ENCODE data around the gene WDR45. TPM values are rescaled to one million over a fixed set of nuclear protein-coding genes. Genes with fewer than 3 reads are reported as not detected.

The WDR45 gene
- total RNA-seq, 4 donors from 2014 or later, result 68.1 to 77.9 (median 72.7) TPM

DNA sequence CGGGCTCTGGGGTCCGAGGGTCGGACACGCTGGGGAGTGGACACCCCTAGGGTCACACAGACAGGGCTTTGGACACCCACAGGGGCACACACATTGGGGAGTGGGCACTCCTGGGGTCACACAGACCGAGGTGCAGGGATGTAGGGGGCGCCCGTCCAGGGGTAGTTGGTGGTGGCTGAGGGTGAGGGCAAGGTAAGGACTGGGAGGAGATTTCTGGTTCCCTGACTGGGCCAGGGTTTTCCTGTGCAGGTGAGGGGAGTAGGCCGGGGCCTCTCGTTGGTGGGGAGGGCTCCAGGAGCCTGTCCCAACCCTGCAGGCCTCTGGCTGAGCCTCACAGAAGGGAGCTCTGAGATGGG, 21.9 kb upstream of the WDR45 start:
- Histone ChIP-seq H3K27me3 (no peaks in the 10 kb centered on the region), H3K36me3 (no peaks in the 10 kb centered on the region), H3K4me1 (peaks cover 0 to 7% (median 6%) of the 10 kb centered on the region in 4 donors), H3K27ac (replicated peaks in 1 of 4) (peak overlapping the region; percentile 58 to 89 (median 72)), H3K9me3 (no peaks in the 10 kb centered on the region), H3K4me3 (peak overlapping the region; percentile 56 to 71 (median 61))
- 40% methylated on average over 1 of the region's 9 CpGs for WGBS
- intact Hi-C loops (cut with DNase I), result no loop called here
- no peak for TF ChIP-seq EP300 (IDR thresholded peaks at IDR 0.05)
- no peak for TF ChIP-seq POLR2A (IDR thresholded peaks at IDR 0.05; ENCODE audit: low read depth)
- no peak for DNase-seq (ENCODE audit: extremely low spot score)

DNA sequence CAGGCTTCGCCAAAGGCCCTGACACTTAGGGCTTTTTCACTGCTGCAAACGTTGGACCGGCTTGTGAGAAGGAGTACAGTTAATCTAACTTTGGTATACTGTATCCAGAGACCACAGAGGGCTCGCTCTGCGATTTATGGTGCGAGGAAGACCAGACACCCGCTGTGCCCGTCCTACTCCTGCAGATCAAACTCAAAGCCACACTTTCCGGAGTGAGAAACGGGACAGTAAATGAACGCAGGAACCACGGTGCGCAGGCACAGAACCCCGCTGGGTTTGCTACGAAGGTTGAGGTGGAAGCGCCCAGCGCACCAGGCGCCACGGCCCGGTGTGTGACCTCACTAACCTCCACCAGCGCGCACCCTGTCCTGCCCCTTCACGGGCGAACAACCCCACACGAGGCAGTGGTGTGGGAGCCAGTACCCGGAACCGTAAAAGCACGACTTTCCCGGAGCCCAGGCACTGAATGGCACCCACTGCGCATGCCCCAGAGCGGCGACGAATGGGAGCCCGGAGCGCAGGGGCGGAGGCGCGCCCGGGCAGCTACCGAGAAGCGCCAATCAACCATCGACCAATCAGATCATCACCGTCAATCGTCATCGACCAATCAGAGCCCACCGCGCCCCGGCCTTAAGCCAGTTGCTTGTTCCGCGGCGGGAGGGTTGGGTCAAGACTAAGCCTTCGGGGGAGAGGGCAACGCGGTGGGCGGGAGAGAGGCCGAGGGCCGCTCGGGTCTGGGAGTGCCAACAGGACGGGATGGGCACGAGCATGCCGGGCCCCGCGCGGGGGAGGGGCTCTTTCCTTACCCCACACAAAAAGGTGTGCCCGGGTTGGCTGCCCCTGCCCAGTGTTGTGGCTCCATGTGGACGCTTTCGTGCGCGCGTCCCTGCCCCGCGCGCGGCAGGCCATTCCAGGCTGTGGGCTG, 21.3 kb upstream of the WDR45 start:
- Histone ChIP-seq H3K4me3 (peak overlapping the region; percentile 56 to 71 (median 61)), H3K4me1 (peaks cover 0 to 7% (median 6%) of the 10 kb centered on the region in 4 donors), H3K36me3 (no peaks in the 10 kb centered on the region), H3K27me3 (no peaks in the 10 kb centered on the region), H3K9me3 (no peaks in the 10 kb centered on the region), H3K27ac (replicated peaks in 1 of 4) (peak overlapping the region; percentile 58 to 89 (median 82))
- DNase-seq (ENCODE audit: extremely low spot score), result peak; percentile 95
- intact Hi-C loops (cut with DNase I), result no loop called here
- TF ChIP-seq POLR2A (IDR thresholded peaks at IDR 0.05; ENCODE audit: low read depth), result no peak
- peak; percentile 79 to 87 for TF ChIP-seq POLR2AphosphoS5 (IDR thresholded peaks at IDR 0.05)
- 55% methylated on average over 39 of the region's 74 CpGs for WGBS

DNA sequence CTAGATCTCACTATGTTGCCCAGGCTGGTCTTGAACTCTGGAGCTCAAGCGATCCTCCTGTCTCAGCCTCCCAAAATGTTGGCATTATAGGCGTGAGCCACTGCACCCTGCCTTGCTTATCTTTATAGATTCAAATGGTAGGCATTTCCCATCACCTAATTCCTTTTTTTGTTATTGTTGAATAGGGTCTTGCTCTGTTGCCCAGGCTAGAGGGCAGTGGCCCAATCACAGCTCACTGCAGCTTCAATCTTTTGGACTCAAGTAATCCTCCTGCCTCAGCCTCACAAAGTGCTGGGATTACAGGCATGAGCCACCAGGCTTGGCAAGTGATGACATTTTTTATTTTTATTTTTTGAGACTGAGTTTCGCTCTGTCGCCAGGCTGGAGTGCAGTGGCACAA, 16.7 kb upstream of the WDR45 start:
- TF ChIP-seq POLR2AphosphoS5 (IDR thresholded peaks at IDR 0.05) (no peak), POLR2A (IDR thresholded peaks at IDR 0.05; ENCODE audit: low read depth) (no peak), EP300 (IDR thresholded peaks at IDR 0.05) (no peak)
- TF ChIP-seq, protein P1, sequence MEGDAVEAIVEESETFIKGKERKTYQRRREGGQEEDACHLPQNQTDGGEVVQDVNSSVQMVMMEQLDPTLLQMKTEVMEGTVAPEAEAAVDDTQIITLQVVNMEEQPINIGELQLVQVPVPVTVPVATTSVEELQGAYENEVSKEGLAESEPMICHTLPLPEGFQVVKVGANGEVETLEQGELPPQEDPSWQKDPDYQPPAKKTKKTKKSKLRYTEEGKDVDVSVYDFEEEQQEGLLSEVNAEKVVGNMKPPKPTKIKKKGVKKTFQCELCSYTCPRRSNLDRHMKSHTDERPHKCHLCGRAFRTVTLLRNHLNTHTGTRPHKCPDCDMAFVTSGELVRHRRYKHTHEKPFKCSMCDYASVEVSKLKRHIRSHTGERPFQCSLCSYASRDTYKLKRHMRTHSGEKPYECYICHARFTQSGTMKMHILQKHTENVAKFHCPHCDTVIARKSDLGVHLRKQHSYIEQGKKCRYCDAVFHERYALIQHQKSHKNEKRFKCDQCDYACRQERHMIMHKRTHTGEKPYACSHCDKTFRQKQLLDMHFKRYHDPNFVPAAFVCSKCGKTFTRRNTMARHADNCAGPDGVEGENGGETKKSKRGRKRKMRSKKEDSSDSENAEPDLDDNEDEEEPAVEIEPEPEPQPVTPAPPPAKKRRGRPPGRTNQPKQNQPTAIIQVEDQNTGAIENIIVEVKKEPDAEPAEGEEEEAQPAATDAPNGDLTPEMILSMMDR (IDR thresholded peaks at IDR 0.05), result no peak
- H3K4me1 ChIP-seq, result peaks cover 0 to 7% (median 3%) of the 10 kb centered on the region in 4 donors
- H3K4me3 ChIP-seq, result no peak overlapping the region
- no peaks in the 10 kb centered on the region for H3K36me3 ChIP-seq
- 96% methylated on average over 4 of the region's 4 CpGs for whole genome bisulfite sequencing
- no peaks in the 10 kb centered on the region for H3K9me3 ChIP-seq
- H3K27ac ChIP-seq (replicated peaks in 1 of 4), result no peak overlapping the region
- no peaks in the 10 kb centered on the region for H3K27me3 ChIP-seq
- no peak for DNase-seq (ENCODE audit: extremely low spot score)
- intact Hi-C loops (cut with DNase I), result no loop called here

DNA sequence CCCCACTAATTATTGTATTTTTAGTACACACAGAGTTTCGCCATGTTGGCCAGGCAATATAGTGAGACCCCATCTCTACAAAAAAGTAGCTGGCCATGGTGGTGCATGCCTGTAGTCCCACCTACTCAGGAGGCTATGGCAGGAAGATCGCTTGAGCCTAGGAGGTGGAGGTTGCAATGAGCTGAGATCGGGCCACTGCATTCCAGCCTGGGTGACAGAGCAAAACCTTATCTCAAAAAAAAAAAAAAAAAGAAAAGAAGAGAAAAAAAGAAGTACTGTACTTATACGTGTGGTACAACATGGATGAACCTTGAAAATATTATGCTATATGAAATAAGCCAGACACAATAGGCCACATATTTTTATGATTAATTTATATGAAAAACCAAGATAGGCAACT, 9.9 kb upstream of the WDR45 start:
- Histone ChIP-seq H3K4me1 (no peaks in the 10 kb centered on the region), H3K36me3 (no peaks in the 10 kb centered on the region), H3K27ac (replicated peaks in 1 of 4) (no peak overlapping the region), H3K9me3 (no peaks in the 10 kb centered on the region), H3K4me3 (no peak overlapping the region), H3K27me3 (no peaks in the 10 kb centered on the region)
- intact Hi-C loops (cut with DNase I), result no loop called here
- 76% methylated on average over 4 of the region's 4 CpGs for WGBS
- DNase-seq (ENCODE audit: extremely low spot score), result no peak
- TF ChIP-seq, protein P1 (IDR thresholded peaks at IDR 0.05), result no peak
- TF ChIP-seq EP300 (IDR thresholded peaks at IDR 0.05), result no peak

DNA sequence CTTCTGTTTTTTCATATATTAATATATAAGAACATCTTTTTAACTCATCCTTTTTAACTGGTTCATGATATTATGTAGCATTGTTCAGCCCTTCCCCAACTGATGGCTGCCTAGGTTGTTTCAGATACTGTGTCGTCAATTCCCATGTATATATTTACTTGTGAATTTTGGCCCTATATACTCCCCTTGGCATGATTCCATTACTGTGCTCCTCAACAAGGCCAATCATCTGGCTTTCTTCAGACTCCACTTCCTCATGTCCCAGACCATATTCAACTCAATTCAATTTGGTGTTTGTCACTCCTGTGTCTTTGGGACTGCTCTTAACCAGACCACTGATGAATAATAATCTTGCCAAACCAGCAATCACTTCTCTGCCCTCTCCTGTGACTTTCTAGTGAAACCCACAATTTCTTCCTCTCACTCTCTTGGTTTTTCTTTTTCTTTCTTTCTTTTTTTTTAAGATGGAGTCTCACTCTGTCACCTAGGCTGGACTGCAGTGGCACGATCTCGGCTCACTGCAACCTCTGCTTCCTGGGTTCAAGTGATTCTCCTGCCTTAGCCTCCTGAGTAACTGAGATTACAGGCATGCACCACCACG, 2.7 kb upstream of the WDR45 start:
- TF ChIP-seq EP300 (IDR thresholded peaks at IDR 0.05) (no peak), POLR2A (IDR thresholded peaks at IDR 0.05; ENCODE audit: low read depth) (no peak)
- peaks cover 0 to 16% (median 12%) of the 10 kb centered on the region in 4 donors for H3K4me1 ChIP-seq
- H3K9me3 ChIP-seq, result no peaks in the 10 kb centered on the region
- 83% methylated on average over 4 of the region's 4 CpGs for WGBS
- no peak overlapping the region for H3K4me3 ChIP-seq
- intact Hi-C loops (cut with DNase I), result no loop called here
- no peak for DNase-seq (ENCODE audit: extremely low spot score)
- no peak overlapping the region for H3K27ac ChIP-seq (replicated peaks in 1 of 4)
- H3K36me3 ChIP-seq, result peaks cover 5 to 8% (median 7%) of the 10 kb centered on the region in 4 donors
- H3K27me3 ChIP-seq, result no peaks in the 10 kb centered on the region

DNA sequence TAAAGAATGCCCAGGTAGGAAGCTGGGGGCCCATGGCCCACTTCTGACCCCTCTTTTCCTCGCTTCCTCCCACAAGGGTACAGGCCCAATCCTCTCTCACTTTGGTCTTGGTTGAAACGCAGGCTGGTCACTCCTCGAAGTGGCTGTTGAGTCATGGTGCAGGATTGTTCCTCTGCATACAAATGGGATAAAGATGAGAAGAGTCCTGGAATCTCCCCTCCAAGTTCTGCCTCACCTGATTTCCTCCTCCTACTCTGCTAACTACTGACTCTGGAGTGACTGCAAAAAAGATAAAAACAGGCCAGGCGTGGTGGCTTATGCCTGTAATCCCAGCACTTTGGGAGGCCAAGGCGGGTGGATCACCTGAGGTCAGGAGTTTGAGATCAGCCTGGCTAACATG, 1.7 kb downstream of the WDR45 start:
- Histone ChIP-seq H3K27ac (replicated peaks in 1 of 4) (no peak overlapping the region), H3K27me3 (no peaks in the 10 kb centered on the region), H3K4me1 (peaks cover 8 to 31% (median 25%) of the 10 kb centered on the region in 4 donors), H3K4me3 (no peak overlapping the region), H3K36me3 (peaks cover 6 to 31% (median 29%) of the 10 kb centered on the region in 4 donors), H3K9me3 (no peaks in the 10 kb centered on the region)
- 76% methylated on average over 5 of the region's 5 CpGs for WGBS
- intact Hi-C loops (cut with DNase I), result no loop called here
- no peak for DNase-seq (ENCODE audit: extremely low spot score)
- TF ChIP-seq POLR2A (IDR thresholded peaks at IDR 0.05; ENCODE audit: low read depth) (no peak), EP300 (IDR thresholded peaks at IDR 0.05) (no peak), POLR2AphosphoS5 (IDR thresholded peaks at IDR 0.05) (no peak)
- TF ChIP-seq, protein P1 (IDR thresholded peaks at IDR 0.05), result no peak
